ENCODE results near the gene EPN2. TPM values are rescaled to one million over a fixed set of nuclear protein-coding genes. Genes with fewer than 3 reads are reported as not detected.

Gene EPN2
- total RNA-seq, 1 experiment from 2014 or later = 25.0 TPM

DNA sequence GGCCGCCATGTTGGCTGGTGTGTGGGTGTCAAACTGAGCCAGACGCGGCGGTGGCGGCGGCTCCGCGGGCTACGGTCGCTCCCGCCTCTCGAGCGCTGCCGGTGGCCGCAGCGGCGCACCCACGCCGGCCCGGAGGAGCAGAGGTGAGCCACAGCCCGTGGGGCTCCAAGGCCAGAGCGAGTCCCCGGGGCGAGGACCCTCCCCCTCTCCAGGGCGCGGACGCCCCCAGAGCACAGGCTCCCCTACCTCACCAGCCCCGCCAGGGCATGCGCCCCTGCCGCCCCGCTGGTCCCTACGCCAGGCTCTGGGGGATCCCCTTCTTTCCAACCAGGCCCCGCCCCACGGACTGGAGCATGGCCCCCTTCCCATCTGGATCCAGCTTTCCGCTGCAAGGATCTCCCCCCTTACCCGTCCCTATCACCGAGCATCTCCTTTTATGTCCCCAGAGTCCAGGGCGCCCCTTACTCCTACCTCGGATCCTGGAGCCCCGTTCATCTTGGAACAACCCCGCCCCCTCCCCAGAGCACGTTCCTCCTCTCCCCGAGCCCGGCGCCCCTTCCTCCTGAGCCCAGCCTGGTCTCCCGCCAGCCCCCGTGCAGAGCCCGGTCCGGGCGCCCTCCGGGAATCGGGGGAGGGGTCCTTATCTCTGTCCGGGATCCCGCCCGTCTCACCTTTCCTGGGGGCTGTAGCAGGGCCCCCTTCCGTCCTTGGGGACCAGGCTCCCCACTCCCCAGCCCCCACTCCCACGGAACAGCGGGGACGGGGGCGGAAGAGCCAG is 412 bp downstream of the EPN2 start:
- no peak for DNase-seq (ENCODE audit: extremely low read depth, low read depth)

DNA sequence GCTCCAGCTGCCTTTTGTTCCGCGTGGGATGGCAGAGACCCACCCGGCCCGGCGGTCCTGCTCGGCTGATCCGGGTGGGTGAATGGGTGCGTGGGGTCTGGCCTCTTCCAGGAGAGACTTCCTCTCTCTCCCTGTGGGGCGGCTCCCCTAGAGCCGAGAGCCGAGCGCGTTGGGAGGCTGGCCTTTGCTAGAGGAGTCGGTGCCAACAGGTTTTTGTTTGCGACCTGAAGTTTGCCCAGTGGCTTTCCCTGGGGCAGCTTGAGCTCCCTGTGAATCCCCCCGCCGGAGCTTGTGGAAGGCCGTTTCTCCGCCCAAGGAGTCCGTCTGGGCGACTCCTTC is 970 bp downstream of the EPN2 start:
- DNase-seq (ENCODE audit: extremely low read depth, low read depth) = peak; percentile 15

DNA sequence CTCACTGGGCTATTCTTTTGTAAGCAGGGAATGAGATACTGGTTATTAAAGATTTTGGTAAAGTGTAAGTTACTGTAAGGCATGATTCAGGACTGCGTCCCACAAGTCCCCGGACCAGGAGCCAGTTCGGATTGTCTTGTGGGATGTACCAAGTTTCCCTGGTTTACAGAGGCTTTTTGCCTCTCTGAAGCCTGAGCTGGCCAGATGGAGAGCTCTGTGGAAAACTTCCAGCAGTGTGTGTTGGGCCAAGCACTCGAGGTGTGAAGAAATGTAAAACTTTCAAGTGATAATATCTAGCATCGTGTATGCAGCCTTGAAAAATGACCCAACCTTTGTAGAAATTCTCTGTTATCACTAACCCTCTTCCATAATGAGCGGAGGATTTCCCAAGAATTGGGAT is 2.4 kb downstream of the EPN2 start:
- DNase-seq (ENCODE audit: extremely low read depth, low read depth) = no peak

DNA sequence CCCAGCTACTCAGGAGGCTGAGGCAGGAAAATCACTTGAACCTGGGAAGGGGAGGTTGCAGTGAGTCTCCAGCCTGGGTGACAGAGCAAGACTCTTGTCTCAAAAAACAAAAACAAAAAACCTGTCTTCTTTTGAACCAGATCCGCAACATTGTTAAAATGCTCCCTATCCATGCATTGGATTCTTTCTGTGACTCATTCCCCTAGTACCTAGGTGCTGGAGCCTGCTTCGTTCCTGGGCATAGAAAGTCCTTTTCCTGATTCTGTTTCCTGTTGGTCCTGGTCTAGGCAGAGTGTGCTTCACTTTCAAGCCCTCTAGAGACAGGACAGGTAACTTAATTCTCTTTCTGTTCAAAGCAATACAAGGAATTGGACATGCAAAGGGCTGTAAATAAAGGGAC is 5.2 kb downstream of the EPN2 start:
- DNase-seq (ENCODE audit: extremely low read depth, low read depth) = no peak

DNA sequence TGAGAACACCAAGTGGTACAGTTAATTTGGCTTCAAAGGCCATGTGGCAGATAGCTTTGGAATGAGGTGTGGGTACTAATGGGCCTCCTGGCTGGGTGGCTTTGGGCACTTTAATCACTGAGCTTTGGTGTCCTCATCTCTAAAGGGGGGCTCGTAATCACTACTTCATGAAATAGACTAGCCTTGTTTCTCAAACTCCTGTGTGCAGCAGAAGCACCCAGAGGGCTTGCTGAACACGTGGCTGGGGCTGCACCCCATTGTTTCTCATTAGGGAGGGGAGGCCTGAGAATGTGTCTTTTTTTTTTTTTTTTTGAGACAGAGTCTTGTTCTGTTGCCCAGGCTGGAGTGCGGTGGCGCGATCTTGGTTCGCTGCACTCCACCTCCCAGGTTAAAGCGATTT is 5.8 kb downstream of the EPN2 start:
- no peak for DNase-seq (ENCODE audit: extremely low read depth, low read depth)

DNA sequence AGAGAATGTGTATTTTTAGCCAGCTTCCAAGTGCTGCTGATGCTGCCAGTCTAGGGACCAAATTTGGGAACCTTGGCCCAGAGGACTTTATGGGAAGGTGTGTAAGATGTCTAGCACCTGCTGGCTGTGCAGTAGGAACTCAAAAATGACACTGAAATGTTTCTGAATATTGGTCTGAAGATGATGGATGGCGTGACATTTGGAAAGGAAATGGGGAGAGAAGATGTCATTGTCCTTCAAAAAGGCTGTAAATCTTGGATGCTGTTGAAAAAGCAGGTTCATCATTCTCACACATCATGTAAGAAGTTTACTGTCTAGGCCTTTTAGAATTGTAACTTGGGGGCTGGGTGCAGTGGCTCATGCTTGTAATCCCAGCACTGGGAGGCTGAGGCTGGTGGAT is 6.7 kb downstream of the EPN2 start:
- DNase-seq (ENCODE audit: extremely low read depth, low read depth) = no peak

DNA sequence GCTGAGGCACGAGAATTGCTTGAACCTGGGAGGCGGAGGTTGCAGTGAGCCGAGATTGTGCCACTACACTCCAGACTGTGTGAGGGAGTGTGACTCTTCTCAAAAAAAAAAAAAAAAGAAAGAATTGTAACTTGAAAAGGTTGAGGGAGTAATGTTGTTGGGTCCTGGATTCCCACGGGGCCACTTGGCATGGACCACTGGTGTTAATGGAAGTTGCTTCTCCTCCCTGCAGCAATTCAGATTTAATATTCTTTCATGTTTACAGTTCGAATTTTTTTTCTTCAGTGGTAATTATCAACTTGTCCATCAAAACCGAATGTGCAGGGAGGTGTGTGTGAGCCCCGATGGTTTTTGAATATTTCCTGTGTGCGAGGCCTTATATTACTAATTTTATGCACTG is 7.2 kb downstream of the EPN2 start:
- no peak for DNase-seq (ENCODE audit: extremely low read depth, low read depth)

DNA sequence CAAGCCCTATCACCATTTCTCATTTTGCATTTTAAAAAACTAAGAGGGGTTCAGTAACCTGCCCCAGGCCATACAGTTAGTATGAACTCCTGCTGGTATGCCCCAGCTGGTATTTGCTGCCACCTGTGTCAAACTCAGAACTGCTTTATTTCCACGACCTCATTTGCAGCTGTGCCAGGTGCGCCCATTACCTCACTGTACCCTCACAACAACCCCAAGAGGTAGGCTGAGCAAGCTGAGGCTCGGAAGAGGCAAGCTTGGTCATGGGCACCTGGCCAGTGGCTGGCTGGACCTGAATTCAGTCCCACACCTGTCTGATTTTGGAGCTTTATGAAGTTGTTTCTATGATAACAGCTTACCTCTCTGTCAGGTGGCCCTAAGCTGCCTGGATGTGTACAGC is 7.6 kb downstream of the EPN2 start:
- no peak for DNase-seq (ENCODE audit: extremely low read depth, low read depth)

DNA sequence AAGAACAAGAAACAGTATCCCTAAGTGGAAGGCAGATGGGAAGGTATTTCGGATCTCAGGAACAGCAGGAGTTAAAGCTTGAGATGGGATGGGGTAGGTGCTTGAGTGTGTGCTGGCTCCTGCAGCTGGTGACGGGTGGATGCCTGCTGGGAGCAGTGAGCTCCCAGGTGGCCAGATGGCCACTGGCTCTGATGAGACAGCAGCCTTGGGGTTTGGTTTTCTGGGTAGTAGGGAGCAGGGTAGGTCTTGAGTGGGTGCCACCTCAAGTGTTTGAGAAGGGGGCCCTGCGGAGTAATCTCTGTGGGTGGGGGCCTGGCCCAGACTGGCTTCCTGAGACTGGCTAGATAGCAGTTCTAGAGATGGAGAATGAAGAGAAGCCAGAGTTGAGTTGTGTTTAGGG is 10.3 kb downstream of the EPN2 start:
- no peak for DNase-seq (ENCODE audit: extremely low read depth, low read depth)

DNA sequence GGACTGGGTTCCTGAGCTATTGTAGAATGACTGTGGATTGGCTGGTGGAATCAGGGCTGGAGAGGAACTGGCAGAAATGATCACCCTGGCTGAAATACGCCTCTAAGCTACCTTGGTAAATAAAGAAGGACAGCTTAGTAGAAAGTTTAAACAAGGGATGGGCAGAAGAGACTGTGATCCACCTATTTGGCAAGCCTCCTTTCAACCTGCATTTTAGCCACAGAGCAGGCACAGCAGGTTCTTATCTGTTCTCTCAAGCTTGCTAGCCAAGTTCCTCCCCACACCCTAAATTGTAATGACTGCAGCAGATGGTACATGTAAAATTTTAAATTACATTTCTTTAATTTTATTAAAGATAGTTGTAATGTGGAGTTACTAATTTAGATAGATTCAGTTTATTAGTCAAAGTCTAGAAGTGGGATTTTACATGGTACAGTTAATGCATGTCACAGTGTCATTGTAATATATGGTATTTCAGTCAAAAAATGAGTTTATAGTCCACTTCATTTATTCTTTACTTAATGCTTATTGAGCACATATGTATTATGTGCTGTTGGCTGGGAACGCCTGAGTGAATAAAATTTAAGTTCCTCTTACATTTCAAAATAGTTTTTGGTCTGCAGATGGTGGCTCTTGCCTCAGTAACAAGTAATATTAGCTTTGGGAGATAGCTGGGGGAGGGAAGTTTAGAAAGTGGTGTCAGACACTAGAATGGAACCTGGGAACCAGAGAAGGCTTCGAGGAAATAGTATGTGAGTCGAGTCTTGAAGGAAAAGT is 11.2 kb downstream of the EPN2 start:
- no peak for DNase-seq (ENCODE audit: extremely low read depth, low read depth)

DNA sequence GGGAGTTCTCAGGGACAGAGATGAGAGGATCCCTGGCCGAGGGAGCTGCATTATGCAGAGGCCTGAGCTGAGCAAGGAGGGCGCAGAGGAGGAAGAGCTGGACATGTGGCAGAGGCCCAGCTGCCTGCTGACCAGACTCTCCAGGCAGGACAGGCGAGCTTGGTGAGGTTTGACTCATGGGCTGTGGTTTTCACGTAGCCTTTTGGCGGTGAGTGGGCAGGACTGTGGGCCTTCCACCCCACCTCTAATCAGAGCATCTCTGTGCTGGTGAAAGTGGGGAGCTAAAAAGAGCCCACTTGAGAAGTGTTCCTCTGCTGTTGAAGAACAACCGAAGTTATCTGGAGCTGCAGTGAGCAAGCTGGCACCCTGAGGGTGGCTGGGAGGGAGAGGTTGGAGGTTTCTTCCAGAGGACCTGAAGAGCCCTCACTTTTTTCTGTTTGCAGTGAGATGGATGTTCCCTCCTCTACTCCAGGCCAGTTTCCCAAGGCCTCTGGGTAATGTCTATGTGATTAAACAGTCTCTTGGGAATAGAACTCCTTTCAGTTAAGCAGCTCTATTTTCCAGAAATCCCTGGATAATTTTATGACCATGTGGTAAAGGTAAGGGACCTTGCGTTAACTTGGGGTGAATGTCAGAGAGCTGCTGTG is 11.9 kb downstream of the EPN2 start:
- DNase-seq (ENCODE audit: extremely low read depth, low read depth) = no peak

DNA sequence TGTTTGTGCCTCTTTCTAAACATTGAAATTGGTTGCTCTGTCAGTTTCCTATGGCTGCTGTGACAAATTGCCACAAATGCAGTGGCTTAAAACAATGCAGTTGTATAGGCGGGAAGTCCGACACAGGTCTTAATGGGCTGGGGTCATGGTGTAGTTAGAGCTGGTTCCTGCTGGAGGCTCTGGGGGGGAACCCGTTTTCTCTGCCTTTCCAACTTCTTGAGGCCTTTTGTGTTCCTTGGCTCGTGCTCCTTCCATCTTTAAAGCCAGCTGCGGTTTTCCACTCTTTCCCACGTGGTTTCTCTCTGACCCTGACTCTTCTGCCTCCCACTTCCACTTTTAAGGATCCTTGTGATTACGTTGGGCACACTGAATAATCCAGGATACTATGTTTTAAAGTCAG is 12.5 kb downstream of the EPN2 start:
- no peak for DNase-seq (ENCODE audit: extremely low read depth, low read depth)

DNA sequence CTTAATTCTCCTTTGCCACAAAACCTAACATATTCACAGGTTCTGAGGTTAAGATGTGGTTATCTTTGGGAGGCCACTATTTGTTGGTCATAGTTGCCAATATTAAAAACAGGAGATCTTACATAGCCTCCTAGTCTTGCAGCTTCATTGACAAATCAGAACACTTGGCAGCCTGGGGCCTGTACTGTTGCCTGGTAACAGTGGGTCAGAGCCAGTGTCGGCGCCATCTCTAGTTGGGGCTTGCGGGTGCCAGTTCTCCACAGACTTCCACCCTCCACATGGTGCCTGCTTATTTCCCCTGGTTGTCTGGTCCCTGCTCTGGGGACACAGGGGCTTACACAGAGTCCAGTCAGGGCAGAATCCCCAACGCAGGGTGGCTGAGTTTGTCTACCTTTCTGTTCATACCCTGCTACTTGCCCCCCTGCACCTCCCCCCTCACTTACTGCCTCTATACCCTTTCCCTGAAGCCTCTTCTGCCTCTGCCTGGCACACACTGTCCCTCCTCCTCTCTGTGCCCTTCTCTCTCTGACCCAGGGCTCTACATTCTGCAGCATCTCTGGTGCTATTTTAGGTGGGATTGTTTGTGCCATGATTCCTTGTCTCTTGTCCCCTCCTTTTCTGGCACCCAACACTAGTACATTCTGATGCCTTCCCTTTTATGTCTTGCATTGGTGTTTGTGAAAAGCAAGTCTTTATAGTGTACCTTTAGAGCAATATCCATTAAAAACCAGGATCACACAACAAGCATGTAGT is 13.4 kb downstream of the EPN2 start:
- no peak for DNase-seq (ENCODE audit: extremely low read depth, low read depth)

DNA sequence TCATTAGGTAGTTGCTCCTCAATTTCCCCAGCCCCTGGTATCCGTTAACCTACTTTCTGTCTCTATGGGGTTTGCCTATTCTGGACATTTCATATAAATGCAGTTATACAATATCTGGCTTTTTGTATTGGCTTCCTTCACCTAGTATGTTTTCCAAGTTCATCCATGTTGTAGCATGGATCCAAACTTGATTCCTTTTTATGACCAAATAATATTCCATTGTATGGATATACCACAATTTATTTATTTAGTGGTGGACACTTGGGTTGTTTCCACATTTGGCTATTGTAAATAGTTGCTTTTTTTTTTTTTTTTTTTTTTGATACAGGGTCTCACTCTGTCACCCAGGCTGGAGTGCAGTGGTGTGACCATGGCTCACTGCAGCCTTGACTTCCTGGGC is 15.9 kb downstream of the EPN2 start:
- DNase-seq (ENCODE audit: extremely low read depth, low read depth) = no peak

DNA sequence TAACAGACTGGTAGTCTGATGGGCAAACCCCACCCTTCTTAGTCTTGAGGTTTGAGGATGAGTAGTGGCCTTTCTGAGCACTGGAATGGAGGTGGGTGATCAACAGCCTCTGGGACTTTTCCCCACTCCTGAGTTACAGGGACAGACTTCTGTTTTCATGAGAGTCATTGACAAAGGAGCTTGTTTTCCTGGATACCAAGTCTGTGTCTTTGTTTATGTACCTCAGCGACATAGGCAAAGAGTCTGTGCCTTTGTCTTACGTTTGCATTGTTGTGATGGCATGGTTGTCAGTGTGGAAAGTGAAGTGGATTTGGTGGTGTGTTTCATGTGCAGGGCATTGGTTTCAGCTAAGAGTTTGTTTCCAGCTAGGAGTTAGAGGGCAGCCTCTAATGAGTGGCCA is 17.5 kb downstream of the EPN2 start:
- DNase-seq (ENCODE audit: extremely low read depth, low read depth) = no peak

DNA sequence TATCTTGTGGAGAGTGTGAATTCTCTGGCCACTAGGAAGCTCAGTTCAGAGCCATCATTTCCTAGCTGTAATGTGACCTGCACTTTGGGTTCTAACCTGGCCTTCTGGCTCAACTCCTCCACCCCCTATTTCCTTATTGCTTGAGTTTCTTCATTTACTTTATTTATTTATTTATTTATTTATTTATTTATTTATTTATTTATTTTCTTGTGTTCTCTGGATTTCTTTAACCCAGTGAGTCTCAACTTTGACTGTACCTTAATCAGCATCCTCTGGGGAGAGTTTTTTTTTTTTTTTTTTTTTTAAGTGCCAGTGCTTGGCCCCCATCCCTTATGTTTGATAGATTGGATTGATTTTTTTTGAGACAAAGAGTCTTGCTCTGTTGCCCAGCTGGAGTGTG is 18.1 kb downstream of the EPN2 start:
- no peak for DNase-seq (ENCODE audit: extremely low read depth, low read depth)

DNA sequence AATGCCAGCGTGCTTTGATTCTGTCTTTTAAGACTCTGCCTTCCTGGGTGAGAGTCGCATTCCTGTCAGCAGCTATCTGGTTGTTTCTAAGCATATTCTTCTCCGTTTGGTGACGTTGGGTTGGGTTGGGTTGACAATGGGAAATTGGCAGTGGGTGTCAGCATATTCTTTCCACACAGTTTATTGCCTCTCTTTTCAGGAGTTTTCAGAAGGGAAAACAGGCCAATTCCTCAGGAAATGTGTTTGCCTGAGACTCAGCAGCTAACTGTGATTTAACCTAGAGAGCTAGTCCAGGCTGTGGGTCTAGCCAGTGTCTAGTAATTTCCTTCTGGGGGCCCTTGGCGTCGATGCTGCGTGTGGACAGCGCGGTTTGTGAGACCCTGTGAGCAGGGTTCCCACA is 21.2 kb downstream of the EPN2 start:
- no peak for DNase-seq (ENCODE audit: extremely low read depth, low read depth)

DNA sequence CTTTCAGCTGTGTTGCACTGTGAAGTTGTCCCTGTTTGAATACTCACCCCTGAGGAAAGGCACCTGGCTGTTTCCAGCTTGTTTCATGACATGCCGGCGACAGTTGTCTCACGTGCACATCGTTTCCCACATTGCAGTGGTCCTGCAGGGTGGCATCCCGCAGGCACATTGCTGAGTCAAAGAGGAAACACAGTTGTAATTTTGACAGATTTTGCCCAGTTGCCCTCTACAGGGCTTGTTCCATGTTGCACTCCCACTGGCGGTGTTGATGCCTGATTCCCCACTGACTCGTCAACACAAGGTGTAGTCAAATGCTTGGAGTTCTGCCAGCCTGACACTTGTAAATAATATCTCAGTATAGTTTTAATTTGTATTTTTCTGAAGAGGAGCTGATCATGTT is 23.8 kb downstream of the EPN2 start:
- DNase-seq (ENCODE audit: extremely low read depth, low read depth) = no peak

DNA sequence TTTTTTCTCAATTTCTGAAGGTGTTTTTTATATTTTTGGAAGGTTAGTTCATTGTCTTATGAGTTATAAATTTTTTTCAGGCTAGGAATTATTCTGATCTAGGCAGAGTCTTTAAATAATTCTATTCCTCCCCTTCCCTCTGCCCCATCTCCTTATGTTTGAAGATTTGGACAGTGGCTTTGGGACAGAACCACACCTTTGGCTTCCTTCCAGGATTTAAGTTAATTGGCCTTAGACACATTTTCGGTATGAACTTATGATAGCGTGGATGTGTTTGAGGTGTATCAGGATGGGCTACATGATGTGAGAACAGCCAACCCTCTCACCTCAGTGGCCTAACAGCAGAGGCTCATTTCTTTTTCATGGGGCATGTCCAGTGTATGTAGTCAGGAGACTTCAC is 24.3 kb downstream of the EPN2 start:
- no peak for DNase-seq (ENCODE audit: extremely low read depth, low read depth)

DNA sequence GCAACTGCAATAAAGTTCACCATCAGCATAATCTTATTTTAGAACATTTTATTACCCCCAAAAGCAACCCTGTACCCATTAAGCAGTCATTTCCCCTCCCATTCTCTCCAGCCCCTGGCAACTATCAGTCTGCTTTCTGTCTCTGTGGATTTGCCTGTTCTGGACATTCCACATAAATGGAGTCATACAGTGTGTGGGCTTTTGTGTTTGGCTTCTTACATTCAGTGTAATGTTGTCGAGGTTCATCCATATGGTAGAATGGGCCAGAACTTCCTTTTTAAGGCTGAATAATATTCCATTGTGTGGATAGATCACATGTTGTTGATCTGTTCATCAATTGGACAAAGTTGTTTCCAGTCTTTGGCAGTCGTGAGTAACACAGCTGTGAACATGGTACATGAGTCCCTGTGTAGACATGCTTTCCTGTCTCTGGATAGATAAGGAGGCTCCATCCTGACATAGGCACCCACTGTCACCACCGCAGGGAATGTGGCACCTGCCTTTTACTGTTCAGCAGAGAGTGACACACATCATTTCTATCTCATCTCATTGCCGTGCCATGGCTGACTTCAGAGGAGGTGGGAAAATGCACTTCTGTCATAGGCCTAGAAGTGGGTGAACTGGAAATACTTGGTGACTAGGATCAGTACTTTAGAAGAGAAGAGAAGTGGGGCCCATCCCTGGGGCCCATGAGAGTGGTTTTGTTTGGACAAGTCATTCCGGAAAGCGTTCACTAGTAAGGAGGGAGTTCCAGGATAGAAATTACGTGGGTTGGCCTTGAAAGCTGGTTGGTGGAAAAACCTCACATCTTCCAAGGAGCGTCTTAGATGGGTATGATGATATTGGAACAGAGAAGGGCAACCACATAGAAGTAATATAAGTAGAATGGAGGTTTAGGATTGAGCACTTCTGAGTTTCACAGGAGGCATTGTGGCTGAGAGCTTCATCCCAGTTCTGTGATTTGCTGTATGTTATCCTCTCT is 25.8 kb downstream of the EPN2 start:
- DNase-seq (ENCODE audit: extremely low read depth, low read depth) = no peak

All from NCI-H460 (cell line).